Nucleus accumbens (tissue), 56 donors: Measurements from ENCODE around the gene ELMO2.

ENCODE experiments used
- DNase-seq, 56 donors: peaks; one replicate each; lab custom pipeline; 2025; lab: John Stamatoyannopoulos, UW

The ELMO2 gene

DNA sequence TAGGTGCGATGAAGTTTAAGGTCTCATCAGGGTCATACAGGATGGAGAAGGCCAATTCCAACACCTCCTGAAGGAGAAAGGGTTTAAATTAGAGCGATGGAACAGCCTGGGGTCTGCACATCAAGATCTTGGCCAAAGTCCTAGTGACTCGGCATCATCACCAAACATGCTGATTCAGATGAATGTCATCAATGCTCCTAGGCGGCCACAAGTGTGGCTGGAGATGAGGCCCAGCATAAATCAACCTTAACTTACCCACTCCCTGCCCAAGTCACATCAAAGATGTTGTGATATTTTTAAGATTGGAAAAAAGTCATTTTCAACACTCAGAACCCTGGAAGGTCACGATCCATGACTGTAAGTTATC, 37.5 kb downstream of the ELMO2 start:
- no peak for DNase-seq

DNA sequence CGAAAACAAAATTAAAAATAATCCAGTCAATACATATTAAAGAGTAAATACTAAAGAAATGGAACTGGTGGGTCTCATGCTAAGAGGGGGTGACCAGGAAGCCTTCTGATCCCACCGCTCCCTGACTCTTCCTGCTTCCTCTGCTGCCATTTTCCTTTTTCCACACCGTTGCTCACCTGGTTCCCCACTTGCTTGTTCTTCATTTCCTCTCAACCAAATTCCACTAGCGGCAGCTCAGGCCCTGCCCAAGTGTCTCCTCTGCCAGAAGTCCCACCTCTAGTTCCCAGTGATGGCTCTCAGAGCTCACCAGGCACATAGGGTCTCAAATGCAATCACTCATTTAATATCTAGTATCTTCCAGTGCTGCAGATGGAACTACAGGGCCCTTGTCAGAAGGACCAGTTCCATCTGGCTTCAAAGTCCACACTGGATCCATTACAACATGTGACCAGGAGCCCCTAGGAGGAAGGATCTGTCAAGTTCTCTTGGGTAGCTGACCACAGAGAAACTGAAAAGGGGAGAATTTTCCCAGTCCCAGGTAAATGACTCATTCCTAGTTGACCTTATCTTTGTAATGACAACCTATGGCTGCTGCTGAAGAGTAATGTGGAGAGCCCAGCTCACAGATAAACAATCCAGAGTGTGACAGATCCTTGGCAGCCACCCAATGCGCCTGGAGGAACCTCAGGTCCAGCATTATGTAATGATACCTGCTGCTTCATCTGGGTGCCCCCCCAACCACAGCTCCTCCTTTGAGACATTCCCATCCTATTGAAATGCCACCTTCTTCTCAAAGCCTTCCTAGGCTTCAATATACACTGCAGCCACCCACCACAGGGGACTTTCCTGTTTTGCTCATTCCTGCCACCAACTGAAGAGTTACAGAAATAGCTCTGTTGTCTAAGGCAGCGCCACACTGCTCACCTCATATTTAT, 38.2 kb downstream of the ELMO2 start:
- no peak for DNase-seq

DNA sequence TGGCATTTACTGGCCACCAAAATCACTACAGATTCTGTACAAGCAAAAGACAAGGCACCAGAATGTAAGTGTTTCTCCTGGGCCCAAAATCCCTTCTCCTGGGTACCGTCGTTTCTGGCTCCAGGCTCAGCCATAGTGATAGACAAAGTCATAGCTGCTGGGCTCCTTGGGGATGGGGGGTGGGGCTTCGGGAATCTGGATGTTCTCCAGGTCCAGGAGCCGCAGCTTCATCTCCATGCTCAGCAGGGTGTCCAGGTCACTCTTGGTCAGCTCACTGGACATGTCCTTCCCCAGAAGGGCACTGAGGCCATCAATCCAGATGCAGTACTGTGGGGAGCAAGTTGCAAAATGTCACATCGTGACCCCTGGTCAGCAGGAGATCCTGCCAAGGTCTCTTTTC, 39.2 kb downstream of the ELMO2 start:
- DNase-seq: no peak

DNA sequence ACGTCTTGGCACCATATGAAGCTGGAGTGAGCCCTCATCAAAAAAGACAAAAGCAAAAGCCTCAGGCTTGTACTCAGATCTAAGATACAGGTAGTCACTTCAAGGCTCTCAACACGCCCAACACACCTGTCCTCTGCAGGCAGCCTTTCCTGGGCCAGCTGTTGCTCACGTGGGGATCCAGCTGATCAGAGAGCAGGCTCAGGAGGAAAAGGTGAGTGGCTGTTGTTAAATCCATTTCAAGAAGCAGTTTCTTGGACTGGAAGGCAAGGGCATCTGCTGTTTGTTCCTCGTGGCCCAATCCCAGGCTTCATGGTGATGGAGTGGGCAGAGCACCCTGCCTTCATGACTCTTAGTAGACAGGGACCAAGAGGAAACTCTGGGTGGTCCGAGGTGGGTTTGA, 39.6 kb downstream of the ELMO2 start:
- no peak for DNase-seq

DNA sequence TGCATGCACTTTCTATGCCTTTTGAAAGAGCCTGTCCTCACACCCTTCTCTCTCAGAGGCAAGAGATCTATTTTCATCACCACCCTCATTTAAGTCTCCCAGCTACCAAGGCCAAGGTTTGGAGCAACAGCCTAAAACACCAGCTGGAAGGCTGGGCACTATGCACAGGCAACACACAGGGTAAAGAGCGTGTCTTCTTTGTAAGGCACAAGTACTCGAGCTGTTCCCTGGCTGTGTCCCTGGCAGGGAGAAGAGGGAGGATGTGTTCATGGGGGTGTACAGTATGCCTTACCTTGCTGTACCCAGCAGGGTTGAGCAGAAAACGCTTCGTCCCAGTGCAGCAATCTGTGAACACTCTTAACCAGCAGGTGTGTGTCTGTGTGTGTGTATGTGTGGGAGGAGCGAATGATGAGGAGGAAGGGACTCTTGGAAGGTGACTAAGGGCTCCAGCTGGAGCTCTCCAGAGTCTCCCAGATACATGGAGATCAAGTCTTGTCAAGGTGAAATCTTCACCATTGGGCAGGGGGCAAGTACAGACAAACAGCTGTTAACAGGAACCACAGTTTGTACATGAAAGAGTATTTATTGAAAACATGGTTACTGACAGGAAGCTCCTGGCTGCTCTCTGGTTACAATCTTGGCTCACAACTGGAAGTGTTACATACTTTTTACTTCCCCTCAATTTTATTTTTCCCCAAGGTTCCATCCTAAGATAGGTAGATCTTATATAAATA, 40.8 kb downstream of the ELMO2 start:
- peak in 30 of 56 donors; percentile 27 to 89 (median 59) for DNase-seq

DNA sequence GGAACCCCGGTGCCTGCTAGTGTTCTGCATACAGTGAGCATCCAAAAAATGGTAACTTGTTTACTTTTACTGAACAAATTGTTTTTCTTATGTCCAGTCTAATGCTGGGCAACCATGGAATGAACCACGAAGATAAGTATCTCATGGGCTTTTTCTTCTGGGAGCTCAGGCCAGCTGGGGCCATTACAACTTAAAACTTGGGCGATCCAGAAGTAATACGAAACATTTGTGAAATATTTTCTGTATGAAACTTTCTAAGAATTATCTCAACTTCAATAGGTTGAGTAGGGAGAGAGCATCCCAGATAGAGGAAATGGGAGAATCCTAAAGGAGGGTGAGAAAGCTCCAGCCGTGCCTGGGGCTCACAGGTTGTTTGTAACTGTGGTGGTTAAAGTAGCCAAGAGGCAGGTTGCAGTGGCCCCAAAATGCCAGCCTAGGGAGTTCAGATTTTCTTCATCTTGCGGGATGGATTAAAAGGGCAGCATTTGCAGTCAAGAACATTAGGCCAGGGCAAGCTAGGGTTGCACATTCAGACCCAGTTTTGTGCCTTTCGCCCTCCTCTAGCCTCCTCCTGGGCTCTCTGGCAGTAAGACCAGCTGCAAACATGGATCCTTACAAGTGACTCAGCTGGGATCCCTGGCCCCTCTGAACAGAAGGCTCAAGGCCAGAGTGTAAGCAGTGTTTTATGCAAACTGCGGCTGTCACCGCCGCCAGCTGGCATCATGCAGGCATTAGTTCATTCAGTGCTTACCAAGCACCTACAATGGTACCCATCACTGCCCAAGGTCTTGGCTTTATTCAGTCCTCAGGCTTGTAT, 41.5 kb downstream of the ELMO2 start:
- peak in 48 of 56 donors; percentile 17 to 89 (median 60) for DNase-seq

DNA sequence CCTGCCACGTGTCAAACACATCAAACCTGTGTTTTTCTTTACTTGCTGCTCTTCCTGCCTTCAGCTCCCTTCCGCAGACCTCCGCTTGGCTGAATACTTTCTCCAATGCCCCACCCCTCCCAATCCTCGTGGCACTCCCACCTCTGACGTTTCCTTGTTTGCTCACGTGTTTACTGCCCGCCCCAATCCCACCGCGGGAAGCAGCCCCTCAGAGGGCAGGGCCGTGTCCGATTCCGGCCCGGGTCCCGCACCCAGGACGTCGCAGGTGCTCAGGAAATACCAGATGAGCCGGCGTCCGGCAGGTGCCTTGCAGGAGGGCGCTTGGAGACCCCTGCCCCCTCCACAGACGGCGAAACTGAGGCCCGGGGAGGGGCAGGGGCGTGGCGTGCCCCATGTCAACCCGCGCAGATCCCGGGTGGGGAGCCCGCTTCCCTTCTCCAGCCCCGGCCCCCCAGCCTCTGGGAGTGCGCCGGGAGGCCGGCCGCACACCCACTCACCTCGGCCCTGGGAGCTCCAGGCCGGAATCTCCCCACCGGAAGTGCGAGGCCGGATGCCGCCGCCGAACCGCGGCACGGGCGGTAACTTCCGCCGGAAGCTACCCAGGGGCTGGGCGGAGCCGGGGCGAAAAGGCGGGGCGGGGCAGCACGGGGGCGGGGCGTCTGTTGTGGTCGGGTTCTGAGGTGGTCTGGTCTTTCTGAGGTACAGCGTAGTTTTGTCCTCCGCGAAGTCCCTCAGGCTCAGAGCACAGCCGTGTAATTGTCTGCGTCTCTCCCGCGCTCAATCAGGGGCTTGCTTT, 42.3 kb downstream of the ELMO2 start:
- DNase-seq: peak in 55 of 56 donors; percentile 29 to 89 (median 78)

DNA sequence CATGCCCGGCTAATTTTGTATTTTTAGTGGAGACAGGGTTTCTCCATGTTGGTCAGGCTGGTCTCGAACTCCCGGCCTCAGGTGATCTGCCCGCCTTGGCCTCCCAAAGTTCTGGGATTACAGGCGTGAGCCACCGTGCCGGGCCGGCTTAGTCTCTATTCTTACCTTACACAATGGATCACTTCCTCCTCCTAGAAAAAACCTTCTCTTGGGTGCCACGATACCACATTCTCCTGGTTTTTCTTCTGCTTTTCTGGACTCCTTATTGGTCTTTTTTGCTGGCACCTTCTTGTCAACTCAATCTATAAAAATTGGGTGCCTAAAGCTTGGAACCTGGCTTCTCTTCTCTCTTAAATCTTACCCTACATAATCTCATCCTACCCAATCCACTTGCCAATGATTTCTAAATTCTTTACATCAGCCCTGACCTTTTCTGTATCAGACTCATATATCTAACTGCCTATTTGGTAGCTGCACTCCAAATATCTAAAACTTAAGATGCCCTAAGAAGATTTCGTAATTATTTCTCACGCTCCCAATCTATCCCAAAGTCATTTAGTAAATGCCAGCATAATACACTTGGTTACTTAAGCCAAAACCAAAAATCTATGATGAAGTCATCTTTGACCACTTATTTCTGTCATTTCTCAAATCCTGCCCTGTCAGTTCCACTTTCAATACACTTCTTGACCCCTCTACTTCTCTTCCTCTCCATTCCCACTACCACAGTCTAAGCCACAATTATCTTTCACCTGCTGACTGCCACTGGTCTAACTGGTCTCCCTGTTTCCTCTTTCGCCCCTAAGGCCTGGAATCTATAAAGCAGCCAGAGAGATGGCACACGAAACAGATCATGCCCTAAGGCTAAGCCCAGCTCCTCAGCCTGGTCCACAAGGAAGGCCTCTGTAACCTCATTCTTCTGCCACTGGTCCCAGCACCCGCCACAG, 43.2 kb downstream of the ELMO2 start:
- DNase-seq: no peak

DNA sequence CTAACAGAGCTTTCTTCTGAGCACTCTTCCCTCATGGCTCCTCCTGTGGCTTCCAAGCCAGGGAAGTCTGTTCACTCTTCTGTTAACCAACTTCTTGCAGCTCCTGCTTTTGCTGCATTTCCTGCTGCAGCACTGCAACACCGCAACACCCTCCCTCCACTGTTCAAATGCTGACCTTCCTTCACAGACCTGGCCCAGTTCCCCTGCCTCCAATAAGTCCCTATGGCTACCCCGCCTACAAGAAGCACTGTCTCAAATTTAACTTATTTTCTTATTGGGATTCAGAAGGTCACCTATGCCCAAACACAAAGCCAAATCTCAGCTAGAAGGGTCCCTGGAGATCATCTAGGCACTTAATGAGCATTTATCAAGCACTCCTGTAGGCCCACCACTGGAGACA, 44.6 kb downstream of the ELMO2 start:
- no peak for DNase-seq

DNA sequence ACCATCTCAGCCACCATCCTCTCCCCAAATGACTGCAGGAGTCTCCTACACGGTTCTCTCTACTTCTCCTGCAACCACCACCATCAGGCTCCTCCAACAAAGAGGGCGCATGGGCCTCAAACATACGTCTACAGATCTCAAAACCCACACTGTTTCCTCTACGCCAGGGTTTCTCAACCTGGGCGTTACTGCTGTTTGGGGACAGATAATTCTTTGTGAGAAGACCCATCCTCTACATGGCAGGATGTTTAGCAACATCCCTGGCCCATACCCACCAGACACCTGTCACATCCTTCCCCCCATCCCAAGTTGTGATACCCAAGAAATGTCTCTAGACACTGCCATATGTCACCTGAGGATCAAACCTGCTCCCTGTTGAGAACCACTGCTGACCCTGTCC, 45.0 kb downstream of the ELMO2 start:
- DNase-seq: no peak

DNA sequence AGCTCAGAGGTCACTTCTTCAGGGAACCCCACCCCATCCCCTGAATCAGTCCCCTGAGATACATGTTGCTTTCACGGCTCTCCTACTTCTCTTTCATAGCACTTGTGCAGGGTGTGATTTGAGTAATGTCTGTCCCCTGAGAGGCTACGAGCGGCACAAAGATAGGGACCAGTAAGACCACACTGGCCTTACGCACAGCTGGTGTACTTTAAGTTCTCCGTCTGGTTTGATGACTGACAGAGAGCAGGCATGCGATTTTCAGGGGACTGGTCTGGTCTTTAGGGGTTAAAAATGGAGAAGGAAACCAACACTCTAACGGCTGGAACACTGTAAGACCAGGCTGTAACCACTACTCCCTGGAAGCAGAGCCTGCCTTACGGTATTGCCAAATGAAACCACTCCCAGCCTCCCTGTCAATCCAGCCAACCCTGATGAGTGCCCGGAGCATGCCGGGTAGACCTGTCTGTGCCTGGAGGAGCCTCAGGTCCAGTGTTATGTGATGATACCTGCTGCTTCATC, 47.1 kb downstream of the ELMO2 start:
- DNase-seq: no peak

DNA sequence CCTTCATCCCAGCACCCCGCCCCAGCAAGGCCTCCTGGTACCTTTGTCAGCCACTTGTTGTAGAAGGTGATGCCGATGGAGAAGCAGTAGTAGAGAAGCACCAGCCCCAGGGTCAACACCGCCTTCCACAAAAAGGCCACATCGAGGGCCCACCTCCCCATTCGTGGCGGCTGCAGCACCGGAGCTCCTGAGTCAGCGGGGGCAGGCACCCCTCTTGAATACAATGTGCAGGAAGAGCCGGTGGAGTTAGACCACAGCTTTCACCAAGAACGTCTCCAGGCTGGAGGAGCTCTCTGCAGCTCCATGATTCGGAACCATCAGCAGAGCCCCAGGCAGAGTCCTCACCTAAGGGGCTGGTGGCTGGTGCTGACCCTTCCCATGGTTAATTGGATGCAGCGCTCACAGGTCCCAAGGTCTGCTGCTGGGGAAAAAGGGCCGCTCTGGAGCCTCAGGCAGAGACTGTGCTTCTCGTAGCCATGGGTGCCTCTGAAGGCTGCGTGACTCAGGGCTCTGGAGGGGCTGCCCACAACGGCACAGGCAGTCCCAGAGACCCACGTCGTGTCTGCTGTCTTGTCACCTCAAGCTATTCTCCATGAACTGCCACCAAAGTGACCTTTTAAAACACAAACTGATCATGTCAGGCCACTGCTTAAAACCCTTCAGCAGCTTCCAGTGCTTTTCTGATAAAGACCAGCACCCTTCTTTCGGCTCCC, 47.9 kb downstream of the ELMO2 start:
- DNase-seq: no peak

DNA sequence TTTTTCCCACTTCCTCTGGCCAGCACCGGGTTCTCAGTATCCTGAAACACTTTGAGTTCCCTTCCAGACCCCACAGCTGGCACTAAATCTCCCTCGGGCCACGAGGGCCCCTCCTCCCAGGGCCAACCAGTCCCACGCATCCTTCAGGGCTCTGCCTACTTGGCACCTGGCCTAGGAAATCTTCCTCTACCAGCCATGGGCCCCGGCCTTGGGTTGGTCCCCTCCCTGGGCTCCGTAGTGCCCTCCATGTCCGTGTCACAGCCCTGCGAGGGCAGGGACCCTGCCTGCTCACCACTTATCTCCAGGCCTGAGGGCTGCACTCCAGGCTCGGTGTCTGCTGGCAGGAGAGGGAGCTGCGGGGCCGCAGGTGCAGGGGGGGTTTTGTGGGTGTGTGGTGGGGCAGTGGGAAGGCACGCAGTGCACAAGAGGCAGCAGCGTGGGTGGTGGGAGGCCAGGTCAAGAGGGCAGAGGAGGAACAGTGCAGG, 49.3 kb downstream of the ELMO2 start:
- peak in 22 of 56 donors; percentile 9 to 58 (median 24) for DNase-seq

DNA sequence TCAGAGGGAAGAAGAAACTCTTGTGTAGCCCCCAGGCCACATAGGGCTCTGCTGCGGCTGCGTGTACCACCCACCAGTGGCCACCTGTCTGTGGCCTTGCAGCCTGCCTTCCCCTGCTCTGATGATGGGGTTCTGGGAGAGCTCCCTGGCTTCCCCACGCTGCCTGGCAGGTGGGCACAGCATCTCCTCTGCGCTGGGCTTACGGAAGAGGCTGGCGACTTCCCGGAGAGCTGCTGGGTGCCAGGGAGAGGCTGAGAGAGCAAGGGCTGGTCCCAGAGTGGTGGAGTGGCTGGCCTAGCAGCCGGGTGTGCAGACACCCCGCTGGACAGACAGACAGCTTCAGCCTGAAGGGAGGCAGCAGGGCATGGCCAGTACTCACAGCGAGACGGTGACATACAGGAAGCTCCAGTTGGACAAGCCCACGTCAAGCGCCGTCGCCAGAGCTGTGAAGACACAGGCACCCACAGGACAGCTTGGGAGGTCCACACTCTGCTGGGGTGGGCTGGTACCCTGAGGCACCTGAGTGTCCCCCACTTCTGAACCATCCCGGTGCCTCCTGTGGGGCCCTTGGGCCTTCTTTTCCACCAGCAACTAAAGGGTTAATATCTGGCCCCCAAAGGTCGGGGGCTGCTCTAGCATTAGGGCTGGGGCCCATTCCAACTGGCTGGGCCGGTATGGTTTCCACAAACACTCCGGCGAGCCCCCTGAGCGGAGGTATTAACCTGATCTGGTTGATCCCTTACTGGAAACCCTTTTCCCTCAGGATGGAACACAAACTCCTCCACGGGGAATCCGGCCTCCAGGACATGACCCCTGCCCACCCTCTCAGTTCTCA, 50.0 kb downstream of the ELMO2 start:
- no peak for DNase-seq

DNA sequence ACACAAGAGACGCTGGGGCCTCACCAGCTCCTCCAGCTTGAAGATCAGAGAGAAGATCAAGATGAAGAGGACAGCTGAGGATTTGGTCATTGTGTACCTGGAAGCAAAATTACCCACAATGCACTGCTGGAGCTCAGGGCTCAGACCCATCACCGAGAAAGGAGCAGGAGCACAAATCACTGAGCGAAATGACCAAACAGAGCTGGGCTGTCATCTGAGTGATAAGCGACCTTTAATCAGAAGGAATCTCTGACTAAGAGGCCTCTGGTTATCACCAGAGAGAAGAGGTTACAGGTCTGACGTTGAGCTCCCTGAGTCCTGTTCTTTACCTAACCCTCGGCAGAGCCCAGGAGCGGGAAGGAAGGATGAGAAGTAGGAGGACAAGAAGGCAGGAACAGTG, 50.6 kb downstream of the ELMO2 start:
- DNase-seq: no peak

DNA sequence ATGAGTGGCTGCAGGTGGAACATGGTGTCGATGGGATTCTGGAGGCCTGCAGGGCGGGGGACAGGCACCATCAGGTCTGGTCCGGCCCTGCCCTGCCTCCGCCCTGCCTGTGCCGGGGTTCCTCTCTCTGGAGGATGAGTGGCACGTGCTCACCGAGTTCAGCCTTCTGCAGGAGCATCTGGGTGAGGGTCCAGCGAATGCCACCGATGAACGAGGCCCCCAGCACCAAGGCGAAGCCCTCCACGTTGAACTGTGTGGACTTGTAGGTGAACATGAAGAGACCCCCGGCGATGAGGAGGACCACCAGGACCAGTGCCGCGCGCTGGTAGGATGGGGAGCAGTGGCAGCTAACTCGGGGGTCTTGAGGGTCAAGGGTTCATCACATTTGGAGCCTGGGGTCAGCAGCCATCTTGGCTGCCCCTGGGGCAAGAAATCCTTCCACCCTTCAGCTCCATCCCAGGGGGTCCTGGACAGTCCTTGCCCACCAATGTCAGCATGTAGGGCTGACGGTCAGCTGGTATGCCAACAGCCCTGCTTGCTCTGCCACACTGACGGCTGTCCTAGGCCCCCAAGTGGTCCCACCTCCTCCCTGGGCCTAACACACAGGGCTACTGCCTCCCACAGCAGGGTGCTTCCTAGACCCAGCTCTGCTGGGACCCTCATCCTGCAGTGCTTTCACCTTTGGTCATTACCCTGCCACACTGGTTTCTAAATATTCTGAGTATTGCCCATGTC, 51.3 kb downstream of the ELMO2 start:
- no peak for DNase-seq
